Tibial nerve (tissue), 4 donors: ENCODE measurements around the gene NOP16. TPM values are rescaled to one million over a fixed set of nuclear protein-coding genes. Genes with fewer than 3 reads are reported as not detected.

ENCODE experiments used
- DNase-seq, 2 donors: peaks; one replicate each; pipeline ENCODE4 v3.0.0-alpha.2; 2019; ENCODE audit warnings: low spot score in 2 of 2
- H3K27ac ChIP-seq, 4 donors: fragments of 200-600 bp; sonication (generic) in 3 of 4; one replicate each; pipeline ENCODE4 v1.5.1; 2017 to 2019; ENCODE audit warnings: mild to moderate bottlenecking in 1 of 4
- H3K27me3 ChIP-seq, 2 donors: fragments of 200-600 bp; sonication (generic) in 1 of 2; one replicate each; pipeline versions ENCODE4 v1.5.1 to v1.6.0; 2017 to 2019
- H3K36me3 ChIP-seq, 3 donors: fragments of 200-600 bp; sonication (generic); one replicate each; pipeline ENCODE4 v1.5.1; 2018 to 2019
- H3K4me1 ChIP-seq, 4 donors: fragments of 200-600 bp; sonication (generic) in 3 of 4; one replicate each; pipeline ENCODE4 v1.5.1; 2017 to 2019
- H3K4me3 ChIP-seq, 4 donors: fragments of 200-600 bp; sonication (generic) in 3 of 4; one replicate each; pipeline ENCODE4 v1.5.1; 2017 to 2019; ENCODE audit warnings: mild to moderate bottlenecking in 1 of 4, moderate library complexity in 1 of 4
- H3K9me3 ChIP-seq, 4 donors: fragments of 200-600 bp; sonication (generic) in 3 of 4; one replicate each; pipeline ENCODE4 v1.5.1; 2017 to 2019
- CTCF ChIP-seq, 5 experiments: fragments of 200-600 bp in 3 of 5; fragments of 450-650 bp in 2 of 5; sonication (generic) in 3 of 5; IDR thresholded peaks; one replicate each; pipeline ENCODE4 v1.5.1; 2016 to 2019; ENCODE audit warnings: antibody characterized with exemption in 5 of 5, mild to moderate bottlenecking in 3 of 5, moderate library complexity in 2 of 5
- EP300 ChIP-seq, 2 donors: sonication (generic); formaldehyde crosslinking; IDR thresholded peaks; one replicate each; pipeline ENCODE4 v1.6.1; 2017; ENCODE audit warnings: antibody characterized with exemption in 2 of 2, mild to moderate bottlenecking in 1 of 2
- POLR2A ChIP-seq, 2 donors: fragments of 450-650 bp; IDR thresholded peaks; one replicate each; pipeline ENCODE4 v1.6.1; 2017; ENCODE audit warnings: antibody characterized with exemption in 2 of 2, mild to moderate bottlenecking in 2 of 2, moderate library complexity in 2 of 2
- WGBS, 2 donors: methylation state at CpG; one replicate each; pipeline ENCODE4 v1.1.5; 2018; 5-methylcytosine and 5-hydroxymethylcytosine counted together
- total RNA-seq, 4 donors: library from RNA; depleted of rRNA; stranded (reverse); fragments of >200 nt; gene quantifications; one replicate each; pipeline ENCODE4 v1.1.0, GENCODE V29; 2016

The NOP16 gene
- total RNA-seq, 4 donors from 2014 or later, result 6.1 to 17.7 (median 6.6) TPM

- H3K36me3 ChIP-seq, result peaks cover 0 to 67% (median 0%) of the 10 kb centered on the region in 3 donors
- H3K27ac ChIP-seq, result no peak overlapping the region
- no peak overlapping the region for H3K4me3 ChIP-seq
- H3K27me3 ChIP-seq, result no peaks in the 10 kb centered on the region
- WGBS, 2 donors, result 83 to 91% methylated on average over 4 of the region's 4 CpGs
- no peak for TF ChIP-seq EP300 (IDR thresholded peaks at IDR 0.05)
- no peak for TF ChIP-seq POLR2A (IDR thresholded peaks at IDR 0.05)
- TF ChIP-seq CTCF (IDR thresholded peaks at IDR 0.05), result no peak
- peaks cover 0 to 43% (median 14%) of the 10 kb centered on the region in 4 donors for H3K4me1 ChIP-seq
- no peaks in the 10 kb centered on the region for H3K9me3 ChIP-seq
- no peak for DNase-seq
Observed at GRCh38 chr5:176391999-176392398, 3.6 kb upstream of the NOP16 start.

DNA sequence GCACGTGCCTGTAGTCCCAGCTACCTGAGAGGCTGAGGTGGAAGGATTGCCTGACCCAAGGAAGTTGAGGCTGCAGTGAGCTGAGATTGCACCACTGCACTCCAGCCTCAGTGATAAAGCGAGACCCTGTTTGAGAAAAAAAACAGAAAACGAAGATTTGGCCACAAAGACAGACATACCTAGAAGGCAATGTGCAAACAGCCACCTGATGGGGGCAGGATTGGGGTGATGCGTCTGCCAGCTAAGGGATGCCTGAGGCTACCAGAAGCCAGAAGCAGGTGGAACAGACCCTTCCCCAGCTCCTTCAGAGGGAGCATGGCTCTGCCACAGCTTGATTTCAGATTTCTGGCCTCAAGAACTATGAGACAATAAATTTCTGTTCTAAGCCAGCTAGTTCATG lies 3.1 kb upstream of the NOP16 start:
- Histone ChIP-seq H3K4me1 (peaks cover 0 to 43% (median 15%) of the 10 kb centered on the region in 4 donors), H3K27me3 (no peaks in the 10 kb centered on the region), H3K27ac (no peak overlapping the region), H3K9me3 (no peaks in the 10 kb centered on the region), H3K4me3 (no peak overlapping the region), H3K36me3 (peaks cover 0 to 64% (median 0%) of the 10 kb centered on the region in 3 donors)
- 87 to 95% methylated on average over 4 of the region's 4 CpGs for WGBS, 2 donors
- no peak for TF ChIP-seq POLR2A (IDR thresholded peaks at IDR 0.05)
- TF ChIP-seq CTCF (IDR thresholded peaks at IDR 0.05), result no peak
- TF ChIP-seq EP300 (IDR thresholded peaks at IDR 0.05), result no peak
- no peak for DNase-seq

GRCh38 chr5:176389135-176390123 lies 1.0 kb upstream of the NOP16 start:
- peaks cover 0 to 35% (median 15%) of the 10 kb centered on the region in 4 donors for H3K4me1 ChIP-seq
- WGBS, 2 donors, result 27 to 29% methylated on average over 40 to 41 of the region's 41 CpGs
- no peak for DNase-seq
- H3K27ac ChIP-seq, result peak overlapping the region; percentile 71 to 98 (median 96)
- H3K4me3 ChIP-seq, result peak overlapping the region; percentile 73 to 92 (median 76)
- H3K36me3 ChIP-seq, result peaks cover 0 to 66% (median 3%) of the 10 kb centered on the region in 3 donors
- TF ChIP-seq CTCF (IDR thresholded peaks at IDR 0.05), result no peak
- peak in 1 of 2 donors; percentile 65 for TF ChIP-seq EP300 (IDR thresholded peaks at IDR 0.05)
- TF ChIP-seq POLR2A (IDR thresholded peaks at IDR 0.05), result peak; percentile 66 to 74
- no peaks in the 10 kb centered on the region for H3K27me3 ChIP-seq
- no peaks in the 10 kb centered on the region for H3K9me3 ChIP-seq

- Histone ChIP-seq H3K27me3 (no peaks in the 10 kb centered on the region), H3K9me3 (no peaks in the 10 kb centered on the region), H3K4me1 (peaks cover 0 to 35% (median 15%) of the 10 kb centered on the region in 4 donors), H3K36me3 (peaks cover 0 to 66% (median 18%) of the 10 kb centered on the region in 3 donors), H3K27ac (peak overlapping the region in 3 of 4 donors; percentile 71 to 97 (median 95)), H3K4me3 (peak overlapping the region; percentile 73 to 92 (median 76))
- DNase-seq, result no peak
- 0 to 1% methylated on average over 22 to 28 of the region's 29 CpGs for WGBS, 2 donors
- TF ChIP-seq CTCF (IDR thresholded peaks at IDR 0.05) (no peak), EP300 (IDR thresholded peaks at IDR 0.05) (no peak), POLR2A (IDR thresholded peaks at IDR 0.05) (no peak)
Observed at GRCh38 chr5:176388003-176388443, 375 bp downstream of the NOP16 start.
